NT2/D1 (cell line): Measurements from ENCODE around the gene SFXN4.

Experiments used
- DNase-seq: peaks from one replicate; pipeline ENCODE4 v3.0.0-alpha.2; 2011; ENCODE audit warnings: low read depth, low spot score
- H3K27me3 ChIP-seq: 2 replicates; pipeline ENCODE4 v1.6.0; 2011; ENCODE audit warnings: mild to moderate bottlenecking; ENCODE audit not compliant: insufficient read length, insufficient read depth
- H3K36me3 ChIP-seq: 2 replicates; pipeline ENCODE4 v1.6.1; 2011; ENCODE audit warnings: mild to moderate bottlenecking, low read length, mixed read lengths; ENCODE audit not compliant: insufficient read depth, insufficient read length
- H3K4me1 ChIP-seq: 2 replicates; pipeline ENCODE4 v1.5.1; 2011; ENCODE audit not compliant: insufficient read depth, insufficient read length
- H3K4me3 ChIP-seq: 2 replicates; pipeline ENCODE4 v1.5.1; 2011; ENCODE audit warnings: low read depth; ENCODE audit not compliant: insufficient read length
- H3K9ac ChIP-seq: 2 replicates; pipeline ENCODE4 v1.6.0; 2011; ENCODE audit warnings: low read depth; ENCODE audit not compliant: insufficient read length
- H3K9me3 ChIP-seq: 2 replicates; pipeline ENCODE4 v1.5.1; 2011; ENCODE audit warnings: mild to moderate bottlenecking, low read length; ENCODE audit not compliant: insufficient read depth
- SUZ12 ChIP-seq: IDR thresholded peaks from 2 replicates; pipeline ENCODE4 v1.6.1; 2011; ENCODE audit not compliant: insufficient read length, insufficient read depth; ENCODE audit errors: extremely low read depth
- YY1 ChIP-seq: IDR thresholded peaks from 2 replicates; pipeline ENCODE4 v1.6.1; 2011; ENCODE audit not compliant: insufficient read length, insufficient read depth
- ZNF274 ChIP-seq: IDR thresholded peaks from 2 replicates; pipeline ENCODE4 v1.6.1; 2011; ENCODE audit warnings: mild to moderate bottlenecking, low read depth, low read length

Gene SFXN4

GRCh38 chr10:119095640-119096039 lies 69.9 kb downstream of the SFXN4 start:
- no peak for DNase-seq
- TF ChIP-seq YY1 (no peak), ZNF274 (no peak), SUZ12 (no peak)
- no peaks in the 10 kb centered on the region for H3K27me3 ChIP-seq
- no peaks in the 10 kb centered on the region for H3K9me3 ChIP-seq
- H3K36me3 ChIP-seq, result no peaks in the 10 kb centered on the region
- H3K9ac ChIP-seq, result no peak overlapping the region
- no peak overlapping the region for H3K4me3 ChIP-seq
- H3K4me1 ChIP-seq, result no peaks in the 10 kb centered on the region

- Histone ChIP-seq H3K27me3 (no peaks in the 10 kb centered on the region), H3K9me3 (no peaks in the 10 kb centered on the region), H3K4me3 (no peak overlapping the region), H3K9ac (no peak overlapping the region), H3K36me3 (no peaks in the 10 kb centered on the region), H3K4me1 (no peaks in the 10 kb centered on the region)
- DNase-seq, result no peak
- no peak for TF ChIP-seq YY1
- no peak for TF ChIP-seq ZNF274
Measured at GRCh38 chr10:119090968-119091367, 74.5 kb downstream of the SFXN4 start.
